ENCODE measurements around the gene CTAG1B. TPM values are rescaled to one million over a fixed set of nuclear protein-coding genes. Genes with fewer than 3 reads are reported as not detected.
"Not testable (repeated sequence)": the region's sequence is repeated elsewhere in the genome, so short reads cannot be mapped to it uniquely, and the experiment has no call there.

CTAG1B gene
- total RNA-seq, 4 donors from 2014 or later, result not detected

DNA sequence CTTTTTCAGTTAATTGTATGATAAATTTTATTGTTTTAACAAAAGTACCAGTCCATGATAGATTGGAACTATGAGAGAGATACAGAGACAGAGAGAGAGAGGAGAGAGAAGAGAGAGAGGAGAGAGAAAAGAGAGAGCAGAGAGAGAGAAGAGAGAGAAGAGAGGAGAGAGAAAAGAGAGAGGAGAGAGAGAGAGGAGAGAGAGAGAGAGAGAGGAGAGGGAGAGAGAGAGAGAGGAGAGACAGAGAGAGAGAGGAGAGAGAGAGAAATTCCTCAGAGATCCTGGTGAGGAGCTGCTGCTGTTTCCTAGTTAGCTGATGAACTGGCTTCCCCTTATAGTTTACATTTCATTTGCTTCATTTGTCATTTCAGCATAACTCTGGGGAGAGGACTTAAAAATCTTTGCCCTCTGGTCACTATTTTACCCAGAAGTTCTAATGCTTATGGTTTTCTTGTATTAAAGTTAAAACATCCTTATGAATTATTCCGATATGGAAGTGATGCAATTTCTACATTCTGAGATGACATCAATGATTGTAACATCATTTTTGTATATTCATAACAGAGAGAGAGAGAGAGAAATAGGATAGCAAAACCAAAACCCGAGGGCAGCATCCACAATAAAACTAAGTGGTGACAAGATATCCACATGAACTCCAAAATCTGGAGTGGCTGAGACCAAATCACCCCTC, 23.4 kb downstream of the CTAG1B start:
- no peak overlapping the region for H3K27ac ChIP-seq
- no peaks in the 10 kb centered on the region for H3K9me3 ChIP-seq
- 69 to 81% methylated on average over 2 of the region's 2 CpGs for WGBS, 2 donors
- no peak overlapping the region for H3K4me3 ChIP-seq (replicated peaks in 1 of 3)
- intact Hi-C loops (cut with DNase I), result no loop called here
- no peaks in the 10 kb centered on the region for H3K27me3 ChIP-seq
- no peaks in the 10 kb centered on the region for H3K36me3 ChIP-seq
- TF ChIP-seq POLR2A (IDR thresholded peaks at IDR 0.05), result no peak
- TF ChIP-seq, protein P1, sequence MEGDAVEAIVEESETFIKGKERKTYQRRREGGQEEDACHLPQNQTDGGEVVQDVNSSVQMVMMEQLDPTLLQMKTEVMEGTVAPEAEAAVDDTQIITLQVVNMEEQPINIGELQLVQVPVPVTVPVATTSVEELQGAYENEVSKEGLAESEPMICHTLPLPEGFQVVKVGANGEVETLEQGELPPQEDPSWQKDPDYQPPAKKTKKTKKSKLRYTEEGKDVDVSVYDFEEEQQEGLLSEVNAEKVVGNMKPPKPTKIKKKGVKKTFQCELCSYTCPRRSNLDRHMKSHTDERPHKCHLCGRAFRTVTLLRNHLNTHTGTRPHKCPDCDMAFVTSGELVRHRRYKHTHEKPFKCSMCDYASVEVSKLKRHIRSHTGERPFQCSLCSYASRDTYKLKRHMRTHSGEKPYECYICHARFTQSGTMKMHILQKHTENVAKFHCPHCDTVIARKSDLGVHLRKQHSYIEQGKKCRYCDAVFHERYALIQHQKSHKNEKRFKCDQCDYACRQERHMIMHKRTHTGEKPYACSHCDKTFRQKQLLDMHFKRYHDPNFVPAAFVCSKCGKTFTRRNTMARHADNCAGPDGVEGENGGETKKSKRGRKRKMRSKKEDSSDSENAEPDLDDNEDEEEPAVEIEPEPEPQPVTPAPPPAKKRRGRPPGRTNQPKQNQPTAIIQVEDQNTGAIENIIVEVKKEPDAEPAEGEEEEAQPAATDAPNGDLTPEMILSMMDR (IDR thresholded peaks at IDR 0.05), result peak in 1 of 6 experiments; percentile 12
- DNase-seq, result no peak
- no peaks in the 10 kb centered on the region for H3K4me1 ChIP-seq

DNA sequence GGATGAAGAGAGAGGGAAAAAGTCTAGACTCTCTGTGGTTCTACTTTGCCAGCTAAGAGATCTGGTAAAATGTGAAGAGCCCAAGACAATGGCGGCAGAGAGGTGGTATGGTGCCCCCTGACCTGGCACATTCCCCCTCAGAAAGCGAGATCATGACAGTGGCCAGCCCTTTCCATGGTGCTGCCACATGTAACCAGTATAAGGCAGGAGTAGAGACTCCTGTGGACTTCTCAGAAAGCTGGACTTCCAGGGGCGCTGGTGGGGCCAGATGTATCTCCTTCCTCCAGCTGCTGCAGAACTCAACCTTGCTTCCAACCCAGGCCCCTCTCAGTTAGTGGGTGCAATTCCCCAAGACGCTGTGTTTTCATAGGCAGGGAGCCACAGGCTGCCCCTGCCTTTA, 24.6 kb downstream of the CTAG1B start:
- Histone ChIP-seq H3K36me3 (no peaks in the 10 kb centered on the region), H3K9me3 (no peaks in the 10 kb centered on the region), H3K4me1 (no peaks in the 10 kb centered on the region), H3K27ac (no peak overlapping the region), H3K27me3 (no peaks in the 10 kb centered on the region), H3K4me3 (replicated peaks in 1 of 3) (no peak overlapping the region)
- TF ChIP-seq, protein P1 (IDR thresholded peaks at IDR 0.05), result no peak
- intact Hi-C loops (cut with DNase I), result no loop called here
- 83 to 93% methylated on average over 2 to 4 of the region's 4 CpGs for WGBS, 2 donors
- no peak for DNase-seq

DNA sequence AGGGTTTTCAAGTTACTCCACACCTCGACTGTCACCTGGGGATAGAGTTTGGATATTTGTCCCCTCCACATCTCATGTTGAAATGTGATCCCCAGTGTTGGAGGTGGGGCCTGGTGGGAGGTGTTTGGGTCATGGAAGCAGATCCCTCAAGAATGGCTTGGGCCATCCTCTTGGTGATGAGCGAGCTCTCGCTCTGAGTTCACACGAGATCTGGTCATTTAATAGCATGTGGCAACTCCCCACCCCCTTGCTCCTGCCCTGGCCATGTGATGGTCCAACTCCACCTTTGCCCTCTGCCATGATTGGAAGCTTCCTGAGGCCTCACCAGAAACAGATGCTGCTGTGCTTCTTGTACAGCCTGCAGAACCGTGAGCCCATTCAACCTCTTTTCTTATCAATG, 25.9 kb downstream of the CTAG1B start:
- DNase-seq, result no peak
- Histone ChIP-seq H3K4me3 (replicated peaks in 1 of 3) (no peak overlapping the region), H3K27ac (no peak overlapping the region), H3K27me3 (no peaks in the 10 kb centered on the region), H3K9me3 (no peaks in the 10 kb centered on the region), H3K4me1 (no peaks in the 10 kb centered on the region), H3K36me3 (no peaks in the 10 kb centered on the region)
- WGBS, 2 donors, result 82 to 95% methylated on average over 3 to 5 of the region's 5 CpGs
- intact Hi-C loops (cut with DNase I), result no loop called here
- TF ChIP-seq POLR2A (IDR thresholded peaks at IDR 0.05), result no peak
- TF ChIP-seq, protein P1 (IDR thresholded peaks at IDR 0.05), result no peak

DNA sequence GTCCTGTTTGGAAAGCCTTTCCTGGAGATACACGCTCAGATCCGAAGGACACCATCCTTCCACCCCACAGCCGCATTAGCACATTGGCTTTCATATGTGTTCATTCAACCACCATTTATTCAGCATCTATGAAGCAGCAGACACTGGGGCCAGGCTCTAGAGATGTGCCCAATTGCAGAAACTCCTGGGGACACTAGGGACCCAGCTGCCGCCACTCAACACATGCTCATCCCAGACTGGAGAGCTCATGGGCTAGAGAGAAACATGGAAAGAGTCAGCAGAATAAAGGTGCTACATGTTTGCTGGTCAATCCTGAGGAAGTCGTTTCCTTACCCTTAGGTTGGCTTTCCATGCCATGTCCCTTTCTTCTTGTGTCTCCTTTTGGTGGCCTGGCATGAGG, 26.6 kb downstream of the CTAG1B start:
- Histone ChIP-seq H3K4me3 (replicated peaks in 1 of 3) (no peak overlapping the region), H3K9me3 (no peaks in the 10 kb centered on the region), H3K36me3 (no peaks in the 10 kb centered on the region), H3K27ac (no peak overlapping the region), H3K4me1 (no peaks in the 10 kb centered on the region), H3K27me3 (no peaks in the 10 kb centered on the region)
- intact Hi-C loops (cut with DNase I), result no loop called here
- no peak for TF ChIP-seq POLR2A (IDR thresholded peaks at IDR 0.05)
- TF ChIP-seq, protein P1 (IDR thresholded peaks at IDR 0.05), result no peak
- no peak for DNase-seq
- 92 to 93% methylated on average over 5 of the region's 5 CpGs for whole genome bisulfite sequencing, 2 donors

DNA sequence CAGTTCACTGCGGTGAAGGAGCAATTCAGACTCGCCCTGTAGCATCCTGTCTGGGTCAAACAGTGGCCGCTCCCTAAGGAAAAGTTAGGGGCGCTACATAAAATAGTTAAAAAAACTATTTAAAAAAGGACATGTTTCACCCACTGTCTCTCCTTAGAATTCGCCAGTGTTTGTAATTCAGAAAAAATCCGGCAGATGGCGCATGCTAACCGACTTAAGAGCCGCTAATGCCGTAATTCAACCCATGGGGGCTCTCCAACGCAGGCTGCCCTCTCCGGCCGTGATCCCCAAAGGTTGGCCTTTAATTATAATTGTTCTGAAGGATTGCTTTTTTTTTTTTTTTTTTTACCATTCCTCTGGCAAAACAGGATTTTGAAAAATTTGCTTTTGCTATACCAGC, 28.7 kb downstream of the CTAG1B start:
- H3K27ac ChIP-seq; H3K36me3 ChIP-seq; DNase-seq; H3K27me3 ChIP-seq; H3K4me3 ChIP-seq (replicated peaks in 1 of 3); H3K9me3 ChIP-seq; intact Hi-C loops (cut with DNase I); H3K4me1 ChIP-seq: not testable (repeated sequence)
- 53% methylated on average over 4 of the region's 13 CpGs; no CpG with 5 or more reads in 1 of the 2 donors for WGBS, 2 donors

DNA sequence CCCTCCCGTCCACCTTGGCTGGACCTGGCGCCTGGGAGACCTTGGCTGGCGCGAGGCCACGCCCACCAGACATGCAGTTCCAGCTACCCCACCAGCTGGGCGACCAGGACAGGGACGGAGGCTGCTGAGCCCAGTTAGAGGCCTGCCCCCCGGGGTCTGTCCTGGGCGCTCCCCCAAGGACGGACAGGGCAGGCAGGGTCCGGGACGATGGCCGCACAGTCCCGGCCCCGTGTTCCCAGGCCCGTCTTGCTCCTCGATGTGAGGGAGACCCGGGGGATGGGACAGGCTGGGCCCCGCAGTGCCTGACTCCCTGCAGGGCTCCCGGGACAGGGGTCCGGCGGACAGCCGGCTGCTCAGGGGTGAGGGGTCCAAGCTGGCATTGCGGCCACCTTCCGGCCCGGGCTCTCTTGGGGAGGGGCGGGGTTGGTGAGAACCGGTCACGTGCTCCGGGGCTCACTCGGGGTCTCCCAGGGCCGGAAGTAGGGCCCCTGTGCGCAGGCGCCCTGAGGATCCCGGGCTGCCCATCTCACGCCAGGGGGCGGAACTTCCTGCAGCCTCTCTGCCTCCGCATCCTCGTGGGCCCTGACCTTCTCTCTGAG, 34.4 kb downstream of the CTAG1B start, which contains the start of gene CTAG1A:
Gene CTAG1A (plus strand): TSS at position 549 of the 599 bp plus-strand sequence. CDS start 74 bp downstream, outside the sequence.
- H3K4me1 ChIP-seq; H3K27me3 ChIP-seq; H3K9me3 ChIP-seq; H3K36me3 ChIP-seq; H3K27ac ChIP-seq; intact Hi-C loops (cut with DNase I); DNase-seq; H3K4me3 ChIP-seq (replicated peaks in 1 of 3): not testable (repeated sequence)
- WGBS, 2 donors, result no CpG with 5 or more reads among the region's 39 CpGs

DNA sequence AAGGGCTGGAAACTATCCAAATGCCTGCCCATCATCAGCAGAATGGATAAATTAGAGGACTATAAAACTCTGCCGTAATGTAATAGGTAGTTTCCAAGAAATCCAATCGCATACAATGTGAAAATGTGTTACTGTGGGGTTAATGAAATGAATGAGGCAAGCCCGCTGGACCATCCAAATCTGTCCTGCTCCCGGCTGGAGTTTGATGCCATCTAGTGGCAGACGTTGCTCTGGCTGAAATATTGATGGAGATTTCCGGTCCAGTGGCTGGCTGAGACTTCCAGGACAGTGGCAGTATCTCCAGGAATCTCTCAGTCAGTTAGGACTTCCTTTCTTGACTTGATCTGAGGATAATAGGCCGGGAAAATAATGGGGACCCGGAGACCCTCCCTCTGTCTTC, 36.1 kb downstream of the CTAG1B start:
- H3K27ac ChIP-seq; DNase-seq; H3K4me1 ChIP-seq; H3K36me3 ChIP-seq; H3K9me3 ChIP-seq; H3K27me3 ChIP-seq; H3K4me3 ChIP-seq (replicated peaks in 1 of 3); intact Hi-C loops (cut with DNase I): not testable (repeated sequence)
- WGBS, 2 donors, result no CpG with 5 or more reads among the region's 8 CpGs

DNA sequence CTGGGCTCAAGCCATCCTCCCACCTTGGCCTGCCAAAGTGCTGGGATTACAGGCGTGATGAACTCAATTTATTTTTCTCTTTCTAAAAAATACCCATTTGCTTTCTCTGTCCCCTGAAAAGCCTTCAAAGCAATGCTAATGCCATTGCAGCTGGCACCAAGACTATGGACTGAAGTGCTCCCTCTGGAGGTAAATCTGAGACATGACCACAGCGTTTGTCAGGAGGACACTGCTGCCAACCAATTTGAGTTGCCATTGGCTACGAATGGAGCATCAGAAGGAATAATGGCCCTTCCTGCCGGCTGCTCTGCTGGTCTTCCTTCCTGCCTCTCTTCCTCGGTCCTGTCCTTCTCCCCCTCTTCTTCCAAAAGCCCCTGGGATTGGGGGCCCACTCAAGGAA, 44.0 kb downstream of the CTAG1B start:
- H3K27me3 ChIP-seq, result not testable (repeated sequence)
- no CpG with 5 or more reads among the region's 5 CpGs for WGBS, 2 donors

DNA sequence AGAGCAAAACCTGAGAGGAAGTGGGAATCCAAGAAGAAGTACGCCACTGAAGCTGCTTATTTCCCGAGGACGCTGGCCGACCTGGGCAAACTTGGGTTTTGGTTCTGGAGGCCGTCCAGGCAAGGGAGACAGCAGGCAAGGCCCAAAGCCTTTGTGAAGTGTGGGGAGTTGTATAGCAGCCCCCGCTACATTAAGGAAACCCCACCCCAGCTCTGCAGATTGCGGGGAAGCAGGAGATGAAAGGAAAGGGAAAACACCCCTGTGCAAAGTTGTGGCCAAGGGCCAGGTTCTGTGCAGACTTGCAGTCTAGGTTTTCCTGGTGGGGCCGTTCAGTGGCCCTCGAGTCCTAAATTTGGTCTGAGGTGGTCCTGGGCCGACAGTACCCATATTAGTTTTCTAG, 46.0 kb downstream of the CTAG1B start:
- WGBS, 2 donors, result no CpG with 5 or more reads among the region's 10 CpGs
- H3K36me3 ChIP-seq; intact Hi-C loops (cut with DNase I); DNase-seq; H3K27ac ChIP-seq; H3K27me3 ChIP-seq; H3K4me3 ChIP-seq (replicated peaks in 1 of 3); H3K9me3 ChIP-seq; H3K4me1 ChIP-seq: not testable (repeated sequence)

More for the DNA sequence above, 44.0 kb downstream of the CTAG1B start:
- H3K9me3 ChIP-seq; H3K4me3 ChIP-seq (replicated peaks in 1 of 3); intact Hi-C loops (cut with DNase I); H3K36me3 ChIP-seq; H3K27ac ChIP-seq; H3K4me1 ChIP-seq; DNase-seq: not testable (repeated sequence)
